WTC11 (cell line): ENCODE data around the gene ANKMY1. TPM values are rescaled to one million over a fixed set of nuclear protein-coding genes. Genes with fewer than 3 reads are reported as not detected.

Source experiments
- ATAC-seq: fragments of 200-7000 bp; cut with Tn5 transposase; 2 replicates; pipeline ENCODE4 v1.10.0; 2021; ENCODE audit warnings: mild to moderate bottlenecking, moderate library complexity
- CTCF ChIA-PET: fragments of 300-600 bp; sonication (Branson Sonifier 250); formaldehyde crosslinking; loops from one replicate; lab custom pipeline; 2021; ENCODE audit warnings: antibody characterized with exemption; lab: Charles Lee
- POLR2A ChIA-PET: fragments of 350-600 bp; sonication (Branson Sonifier 250); formaldehyde crosslinking; loops from one replicate; lab custom pipeline; 2021; ENCODE audit warnings: antibody characterized with exemption; lab: Charles Lee
- DNase-seq: peaks from one replicate; pipeline ENCODE4 v3.0.0; 2021; ENCODE audit warnings: low spot score
- H3K27ac Mint-ChIP-seq: 2 replicates; pipeline ENCODE4 v1.8.0; 2021; ENCODE audit warnings: mixed read lengths
- H3K27me3 Mint-ChIP-seq: 2 replicates; pipeline ENCODE4 v1.8.0; 2021; ENCODE audit warnings: low read depth, mild to moderate bottlenecking, moderate library complexity, mixed read lengths
- H3K36me3 Mint-ChIP-seq: 2 replicates; pipeline ENCODE4 v1.8.0; 2021; ENCODE audit warnings: mixed read lengths
- H3K4me1 Mint-ChIP-seq: 2 replicates; pipeline ENCODE4 v1.8.0; 2022; ENCODE audit warnings: mixed read lengths
- H3K4me3 Mint-ChIP-seq: 2 replicates; pipeline ENCODE4 v1.8.0; 2021; ENCODE audit warnings: mild to moderate bottlenecking, moderate library complexity, mixed read lengths
- H3K9me3 Mint-ChIP-seq: 2 replicates; pipeline ENCODE4 v1.8.0; 2021; ENCODE audit warnings: mixed read lengths
- ATF1 ChIP-seq: sonication (generic); formaldehyde crosslinking; IDR thresholded peaks from 2 replicates; pipeline ENCODE4 v1.8.1; 2023; ENCODE audit warnings: mild to moderate bottlenecking, moderate library complexity, missing genetic modification reagents
- CBFB ChIP-seq: sonication (generic); formaldehyde crosslinking; IDR thresholded peaks from 2 replicates; pipeline ENCODE4 v1.8.1; 2022; ENCODE audit warnings: mild to moderate bottlenecking, low read depth, missing genetic modification reagents
- EMX1 ChIP-seq: fragments of 250-450 bp; sonication (Bioruptor Pico); IDR thresholded peaks from 2 replicates; pipeline ENCODE4 v1.8.0; 2021; ENCODE audit warnings: mild to moderate bottlenecking
- ESRRA ChIP-seq: sonication (generic); formaldehyde crosslinking; IDR thresholded peaks from 2 replicates; pipeline ENCODE4 v1.8.1; 2022; ENCODE audit warnings: mild to moderate bottlenecking, missing genetic modification reagents, borderline replicate concordance
- FOXJ3 ChIP-seq: sonication (generic); formaldehyde crosslinking; IDR thresholded peaks from 2 replicates; pipeline ENCODE4 v1.9.0; 2021; ENCODE audit warnings: missing genetic modification reagents, mild to moderate bottlenecking, borderline replicate concordance
- HMGXB4 ChIP-seq: sonication (generic); formaldehyde crosslinking; IDR thresholded peaks from 2 replicates; pipeline ENCODE4 v1.8.1; 2023; ENCODE audit warnings: mild to moderate bottlenecking, moderate library complexity, missing genetic modification reagents
- PRRX2 ChIP-seq: fragments of 250-450 bp; sonication (Bioruptor Pico); IDR thresholded peaks from 2 replicates; pipeline ENCODE4 v1.8.0; 2021; ENCODE audit warnings: mild to moderate bottlenecking
- SMAD3 ChIP-seq: sonication (generic); formaldehyde crosslinking; IDR thresholded peaks from 2 replicates; pipeline ENCODE4 v1.8.0; 2022; ENCODE audit warnings: missing genetic modification reagents, mild to moderate bottlenecking, borderline replicate concordance
- SMAD4 ChIP-seq: sonication (generic); formaldehyde crosslinking; IDR thresholded peaks from 2 replicates; pipeline ENCODE4 v1.8.0; 2022; ENCODE audit warnings: mild to moderate bottlenecking, missing genetic modification reagents
- STAT6 ChIP-seq: sonication (generic); formaldehyde crosslinking; conservative IDR thresholded peaks from 2 replicates; pipeline ENCODE4 v1.8.1; 2023; ENCODE audit warnings: mild to moderate bottlenecking, low read depth, missing genetic modification reagents, moderate library complexity
- ZNF138 ChIP-seq: sonication (generic); formaldehyde crosslinking; conservative IDR thresholded peaks from 2 replicates; pipeline ENCODE4 v1.8.1; 2022; ENCODE audit warnings: mild to moderate bottlenecking, moderate library complexity, missing genetic modification reagents
- ZNF263 ChIP-seq: sonication (generic); formaldehyde crosslinking; IDR thresholded peaks from 2 replicates; pipeline ENCODE4 v1.8.1; 2022; ENCODE audit warnings: low read depth, mild to moderate bottlenecking, moderate library complexity, missing genetic modification reagents
- ZNF423 ChIP-seq: fragments of 250-450 bp; sonication (Bioruptor Pico); IDR thresholded peaks from 2 replicates; pipeline ENCODE4 v2.1.2; 2022; ENCODE audit warnings: mild to moderate bottlenecking, moderate library complexity
- total RNA-seq: library from RNA; stranded (reverse); gene quantifications from 3 replicates; pipeline ENCODE4 v1.2.3, GENCODE V29; 2021
- TF ChIP-seq, protein P1 (sequence below): sonication (generic); formaldehyde crosslinking; IDR thresholded peaks from 2 replicates; pipeline ENCODE4 v1.8.1; 2023; ENCODE audit warnings: mild to moderate bottlenecking, missing genetic modification reagents
- TF ChIP-seq, protein P2 (sequence below): sonication (generic); formaldehyde crosslinking; IDR thresholded peaks from 2 replicates; pipeline ENCODE4 v1.8.0; 2022; ENCODE audit warnings: mild to moderate bottlenecking, missing genetic modification reagents
- TF ChIP-seq, protein P3 (sequence below): sonication (generic); formaldehyde crosslinking; IDR thresholded peaks from 2 replicates; pipeline ENCODE4 v1.8.1; 2023; ENCODE audit warnings: mild to moderate bottlenecking, missing genetic modification reagents
- TF ChIP-seq, protein P4 (sequence below): fragments of 250-450 bp; sonication (Bioruptor Pico); IDR thresholded peaks from 2 replicates; pipeline ENCODE4 v1.9.0; 2021; ENCODE audit warnings: moderate library complexity, mild to moderate bottlenecking, inconsistent platforms, borderline replicate concordance

ANKMY1 gene
- total RNA-seq, 1 experiment from 2014 or later = 4.6 TPM

GRCh38 chr2:240510513-240511210 lies 47.1 kb downstream of the ANKMY1 start:
- CTCF ChIA-PET = interaction anchor here (0.7 kb wide), 1 partner anchor 42 kb away, joined by 3 read pairs; no protein-coding TSS in a partner anchor
- H3K27ac Mint-ChIP-seq = no peak overlapping the region
- no peak overlapping the region for H3K4me3 Mint-ChIP-seq
- no peaks in the 10 kb centered on the region for H3K36me3 Mint-ChIP-seq
- POLR2A ChIA-PET = no interaction called here
- H3K4me1 Mint-ChIP-seq = no peaks in the 10 kb centered on the region
- ATAC-seq (no peak), DNase-seq (no peak)
- H3K27me3 Mint-ChIP-seq = no peaks in the 10 kb centered on the region
- no peaks in the 10 kb centered on the region for H3K9me3 Mint-ChIP-seq
- TF ChIP-seq SMAD3 (CRISPR knock-in tag) (no peak), ATF1 (CRISPR knock-in tag) (no peak), ZNF138 (no peak), FOXJ3 (CRISPR knock-in tag) (no peak), CBFB (no peak), EMX1 (CRISPR knock-in tag) (no peak), ZNF423 (no peak), PRRX2 (no peak), SMAD4 (CRISPR knock-in tag) (no peak), STAT6 (CRISPR knock-in tag) (no peak), ESRRA (CRISPR knock-in tag) (no peak)
- TF ChIP-seq, protein P1, sequence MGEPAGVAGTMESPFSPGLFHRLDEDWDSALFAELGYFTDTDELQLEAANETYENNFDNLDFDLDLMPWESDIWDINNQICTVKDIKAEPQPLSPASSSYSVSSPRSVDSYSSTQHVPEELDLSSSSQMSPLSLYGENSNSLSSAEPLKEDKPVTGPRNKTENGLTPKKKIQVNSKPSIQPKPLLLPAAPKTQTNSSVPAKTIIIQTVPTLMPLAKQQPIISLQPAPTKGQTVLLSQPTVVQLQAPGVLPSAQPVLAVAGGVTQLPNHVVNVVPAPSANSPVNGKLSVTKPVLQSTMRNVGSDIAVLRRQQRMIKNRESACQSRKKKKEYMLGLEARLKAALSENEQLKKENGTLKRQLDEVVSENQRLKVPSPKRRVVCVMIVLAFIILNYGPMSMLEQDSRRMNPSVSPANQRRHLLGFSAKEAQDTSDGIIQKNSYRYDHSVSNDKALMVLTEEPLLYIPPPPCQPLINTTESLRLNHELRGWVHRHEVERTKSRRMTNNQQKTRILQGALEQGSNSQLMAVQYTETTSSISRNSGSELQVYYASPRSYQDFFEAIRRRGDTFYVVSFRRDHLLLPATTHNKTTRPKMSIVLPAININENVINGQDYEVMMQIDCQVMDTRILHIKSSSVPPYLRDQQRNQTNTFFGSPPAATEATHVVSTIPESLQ (CRISPR knock-in tag) = no peak
- TF ChIP-seq, protein P2, sequence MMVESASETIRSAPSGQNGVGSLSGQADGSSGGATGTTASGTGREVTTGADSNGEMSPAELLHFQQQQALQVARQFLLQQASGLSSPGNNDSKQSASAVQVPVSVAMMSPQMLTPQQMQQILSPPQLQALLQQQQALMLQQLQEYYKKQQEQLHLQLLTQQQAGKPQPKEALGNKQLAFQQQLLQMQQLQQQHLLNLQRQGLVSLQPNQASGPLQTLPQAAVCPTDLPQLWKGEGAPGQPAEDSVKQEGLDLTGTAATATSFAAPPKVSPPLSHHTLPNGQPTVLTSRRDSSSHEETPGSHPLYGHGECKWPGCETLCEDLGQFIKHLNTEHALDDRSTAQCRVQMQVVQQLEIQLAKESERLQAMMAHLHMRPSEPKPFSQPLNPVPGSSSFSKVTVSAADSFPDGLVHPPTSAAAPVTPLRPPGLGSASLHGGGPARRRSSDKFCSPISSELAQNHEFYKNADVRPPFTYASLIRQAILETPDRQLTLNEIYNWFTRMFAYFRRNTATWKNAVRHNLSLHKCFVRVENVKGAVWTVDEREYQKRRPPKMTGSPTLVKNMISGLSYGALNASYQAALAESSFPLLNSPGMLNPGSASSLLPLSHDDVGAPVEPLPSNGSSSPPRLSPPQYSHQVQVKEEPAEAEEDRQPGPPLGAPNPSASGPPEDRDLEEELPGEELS = no peak
- TF ChIP-seq, protein P3, sequence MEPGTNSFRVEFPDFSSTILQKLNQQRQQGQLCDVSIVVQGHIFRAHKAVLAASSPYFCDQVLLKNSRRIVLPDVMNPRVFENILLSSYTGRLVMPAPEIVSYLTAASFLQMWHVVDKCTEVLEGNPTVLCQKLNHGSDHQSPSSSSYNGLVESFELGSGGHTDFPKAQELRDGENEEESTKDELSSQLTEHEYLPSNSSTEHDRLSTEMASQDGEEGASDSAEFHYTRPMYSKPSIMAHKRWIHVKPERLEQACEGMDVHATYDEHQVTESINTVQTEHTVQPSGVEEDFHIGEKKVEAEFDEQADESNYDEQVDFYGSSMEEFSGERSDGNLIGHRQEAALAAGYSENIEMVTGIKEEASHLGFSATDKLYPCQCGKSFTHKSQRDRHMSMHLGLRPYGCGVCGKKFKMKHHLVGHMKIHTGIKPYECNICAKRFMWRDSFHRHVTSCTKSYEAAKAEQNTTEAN = no peak
- TF ChIP-seq, protein P4, sequence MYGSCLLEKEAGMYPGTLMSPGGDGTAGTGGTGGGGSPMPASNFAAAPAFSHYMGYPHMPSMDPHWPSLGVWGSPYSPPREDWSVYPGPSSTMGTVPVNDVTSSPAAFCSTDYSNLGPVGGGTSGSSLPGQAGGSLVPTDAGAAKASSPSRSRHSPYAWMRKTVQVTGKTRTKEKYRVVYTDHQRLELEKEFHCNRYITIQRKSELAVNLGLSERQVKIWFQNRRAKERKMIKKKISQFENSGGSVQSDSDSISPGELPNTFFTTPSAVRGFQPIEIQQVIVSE = no peak

GRCh38 chr2:240509667-240510512 lies 47.9 kb downstream of the ANKMY1 start:
- ChIA-PET CTCF (interaction anchor here (0.7 kb wide), 1 partner anchor 41 kb away, joined by 3 read pairs; no protein-coding TSS in a partner anchor), POLR2A (no interaction called here)
- Mint-ChIP-seq H3K9me3 (no peaks in the 10 kb centered on the region), H3K4me3 (no peak overlapping the region), H3K27me3 (no peaks in the 10 kb centered on the region), H3K27ac (no peak overlapping the region), H3K4me1 (no peaks in the 10 kb centered on the region), H3K36me3 (no peaks in the 10 kb centered on the region)
- DNase-seq (no peak), ATAC-seq (no peak)
- TF ChIP-seq ZNF263 (0 out of 2 replicates have a peak, but pooled peaks have one; percentile 15), HMGXB4 (CRISPR knock-in tag) (no peak)
